GM12878 (cell line): ENCODE results near the gene SEMA3B. TPM values are rescaled to one million over a fixed set of nuclear protein-coding genes. Genes with fewer than 3 reads are reported as not detected.
A peak's percentile ranks its signal among the peaks of the same experiment; 100 is the strongest.

ENCODE experiments used
- ATAC-seq: fragments of 200-7000 bp; cut with Tn5 transposase; 3 replicates; pipeline ENCODE4 v1.9.1; 2020; ENCODE audit warnings: mild to moderate bottlenecking, moderate library complexity
- BruUV-seq: library from RNA; stranded (reverse); fragments of 400-500 nt; replicated peaks from 2 replicates; lab custom pipeline; 2021; lab: Mats Ljungman, UMichigan
- CTCF ChIA-PET: fragments of 300-600 bp; sonication (Branson Sonifier 250); formaldehyde crosslinking; extraction: SDS; loops from one replicate; lab custom pipeline; 2021; ENCODE audit warnings: inconsistent platforms; lab: Yijun Ruan, JAX
- POLR2A ChIA-PET: fragments of 350-600 bp; formaldehyde crosslinking; extraction: SDS; loops from one replicate; lab custom pipeline; 2021; ENCODE audit warnings: inconsistent platforms; lab: Charles Lee
- RAD21 ChIA-PET: fragments of 300-600 bp; sonication (Branson Sonifier 250); formaldehyde crosslinking; loops from one replicate; lab custom pipeline; 2023; ENCODE audit warnings: antibody characterized with exemption; ENCODE audit not compliant: unreplicated experiment; lab: Charles Lee
- SMC1A ChIA-PET: fragments of 300-600 bp; sonication (Branson Sonifier 250); formaldehyde crosslinking; loops from one replicate; lab custom pipeline; 2023; ENCODE audit not compliant: unreplicated experiment, uncharacterized antibody; lab: Charles Lee
- DNase-seq: peaks from one replicate; pipeline ENCODE4 v3.0.0-alpha.2; 2011; ENCODE audit warnings: low read depth, low spot score
- FAIRE-seq: peaks from 3 replicates; lab custom pipeline; 2011; peaks lifted over from hg19 to GRCh38; lab: Jason Lieb, UNC
- H2AFZ ChIP-seq: 2 replicates; pipeline ENCODE4 v1.6.0; 2011; ENCODE audit warnings: low read depth, low read length, control low read depth; ENCODE audit not compliant: control insufficient read depth
- H3K27ac ChIP-seq: 2 replicates; pipeline ENCODE4 v1.5.1; 2011; ENCODE audit warnings: control low read depth; ENCODE audit not compliant: control insufficient read depth, insufficient read depth
- H3K27me3 ChIP-seq, 2 experiments: replicated peaks in 1 of 2; 2 replicates each; pipeline versions ENCODE4 v1.6.0 to v1.6.1; 2011; ENCODE audit warnings: low read length in 1 of 2; ENCODE audit not compliant: control insufficient read depth in 2 of 2, insufficient read depth in 2 of 2
- H3K36me3 ChIP-seq, 2 experiments: 2 replicates each; pipeline ENCODE4 v1.5.1; 2011; ENCODE audit warnings: low read length in 1 of 2; ENCODE audit not compliant: control insufficient read depth in 2 of 2, insufficient read depth in 2 of 2
- H3K4me1 ChIP-seq: 2 replicates; pipeline ENCODE4 v1.6.1; 2011; ENCODE audit warnings: mild to moderate bottlenecking, low read length, moderate library complexity, mixed read lengths; ENCODE audit not compliant: control insufficient read depth, insufficient read depth
- H3K4me2 ChIP-seq: 2 replicates; pipeline ENCODE4 v1.6.0; 2011; ENCODE audit warnings: control low read depth; ENCODE audit not compliant: control insufficient read depth, insufficient read depth
- H3K4me3 ChIP-seq: fragments of 200-600 bp; sonication (generic); 2 replicates; pipeline ENCODE4 v1.5.1; 2016
- H3K79me2 ChIP-seq: 2 replicates; pipeline ENCODE4 v1.6.0; 2011; ENCODE audit warnings: low read length; ENCODE audit not compliant: control insufficient read depth, insufficient read depth
- H3K9ac ChIP-seq: 2 replicates; pipeline ENCODE4 v1.8.0; 2011; ENCODE audit warnings: low read length, control low read depth, mixed read lengths; ENCODE audit not compliant: control insufficient read depth, insufficient read depth
- H3K9me3 ChIP-seq: replicated peaks from 3 replicates; pipeline ENCODE4 v1.5.1; 2011; ENCODE audit warnings: mild to moderate bottlenecking, low read length; ENCODE audit not compliant: control insufficient read depth, insufficient read depth
- H4K20me1 ChIP-seq: 2 replicates; pipeline ENCODE4 v1.6.0; 2011; ENCODE audit not compliant: control insufficient read depth, insufficient read depth
- CREB1 ChIP-seq: IDR thresholded peaks from 2 replicates; pipeline ENCODE4 v1.6.1; 2012; ENCODE audit warnings: low read depth, mild to moderate bottlenecking, inconsistent platforms
- HDAC2 ChIP-seq: fragments of 200-600 bp; sonication (generic); IDR thresholded peaks from 2 replicates; pipeline ENCODE4 v1.6.1; 2017
- IRF4 ChIP-seq: IDR thresholded peaks from 2 replicates; pipeline ENCODE4 v1.6.1; 2011; ENCODE audit warnings: low read depth, low read length
- JUND ChIP-seq: IDR thresholded peaks from 2 replicates; pipeline ENCODE4 v1.6.1; 2012; ENCODE audit warnings: low read depth, mild to moderate bottlenecking, low read length, improper control_type of control experiment, moderate library complexity
- MEF2A ChIP-seq: IDR thresholded peaks from 2 replicates; pipeline ENCODE4 v1.6.1; 2011; ENCODE audit warnings: low read depth, mild to moderate bottlenecking, low read length, moderate library complexity; ENCODE audit not compliant: insufficient read depth
- MTA2 ChIP-seq: fragments of 450-650 bp; IDR thresholded peaks from 2 replicates; pipeline ENCODE4 v1.6.1; 2016; ENCODE audit warnings: low read depth, mild to moderate bottlenecking, moderate library complexity
- NR2C1 ChIP-seq: fragments of 450-650 bp; IDR thresholded peaks from 2 replicates; pipeline ENCODE4 v1.6.1; 2017; ENCODE audit warnings: antibody characterized with exemption, mild to moderate bottlenecking, moderate library complexity
- POLR2A ChIP-seq: IDR thresholded peaks from 2 replicates; pipeline ENCODE4 v1.6.1; 2011; ENCODE audit warnings: low read depth, mild to moderate bottlenecking, low read length
- POLR2AphosphoS2 ChIP-seq: IDR thresholded peaks from 2 replicates; pipeline ENCODE4 v1.6.1; 2011; ENCODE audit warnings: low read depth, mild to moderate bottlenecking, low read length, improper control_type of control experiment, moderate library complexity
- SMARCA5 ChIP-seq: fragments of 450-650 bp; IDR thresholded peaks from 2 replicates; pipeline ENCODE4 v1.6.1; 2017; ENCODE audit warnings: mild to moderate bottlenecking
- SMC3 ChIP-seq: IDR thresholded peaks from 2 replicates; pipeline ENCODE4 v1.6.1; 2011; ENCODE audit warnings: low read length, improper control_type of control experiment, borderline replicate concordance
- SUZ12 ChIP-seq: fragments of 200-600 bp; sonication (generic); IDR thresholded peaks from one replicate; pipeline ENCODE4 v1.6.1; 2018; ENCODE audit warnings: antibody characterized with exemption, mild to moderate bottlenecking; ENCODE audit not compliant: unreplicated experiment
- WRNIP1 ChIP-seq: IDR thresholded peaks from 2 replicates; pipeline ENCODE4 v1.6.1; 2011; ENCODE audit warnings: low read depth, low read length, improper control_type of control experiment, borderline replicate concordance
- ZNF274 ChIP-seq: IDR thresholded peaks from one replicate; pipeline ENCODE4 v1.8.0; 2011; ENCODE audit not compliant: insufficient read length, insufficient read depth
- WGBS: methylation state at CpG from one replicate; pipeline ENCODE4 v1.1.6; 2016; ENCODE audit warnings: low lambda C conversion rate; ENCODE audit not compliant: insufficient replicate concordance, insufficient coverage; ENCODE audit errors: missing lambda C conversion rate; 5-methylcytosine and 5-hydroxymethylcytosine counted together
- in situ Hi-C: fragments of 300-500 bp; cut with MboI; formaldehyde crosslinking; loops from 9 replicates; pipeline ENCODE4 v1.14.3; 2018; ENCODE audit warnings: mixed read lengths
- intact Hi-C: fragments of 100-400 bp; cut with micrococcal nuclease; formaldehyde crosslinking; loops from one replicate; pipeline ENCODE4 v1.14.2; 2022; ENCODE audit not compliant: unreplicated experiment
- polyA plus RNA-seq, 11 experiments: library from polyadenylated mRNA; depleted of rRNA in 4 of 11; unstranded in 6 of 11; stranded (reverse) in 5 of 11; fragments of >200 nt; fragmentation: Nextera tagmentation in 4 of 11; fragmentation: Illumina TruSeq in 1 of 11; extraction: Ambion mirVana in 4 of 11; extraction: Trizol in 1 of 11; gene quantifications; 1 replicate in 1 of 11; 2 replicates in 10 of 11; pipeline versions ENCODE4 v1.2.1 to v1.2.3, GENCODE V29; 2011 to 2016; ENCODE audit warnings: inconsistent platforms in 2 of 11, missing spikeins in 2 of 11, low read depth in 1 of 11
- total RNA-seq, 4 experiments: library from RNA; depleted of rRNA in 3 of 4; stranded (reverse); fragments of >200 nt in 3 of 4; fragmentation: Illumina TruSeq in 1 of 4; extraction: Trizol in 1 of 4; gene quantifications; 2 replicates each; pipeline versions ENCODE4 v1.2.1 to v1.2.3, GENCODE V29; 2013 to 2021
- TF ChIP-seq, protein P1 (sequence below): fragments of 450-650 bp; IDR thresholded peaks from 2 replicates; pipeline ENCODE4 v1.6.1; 2016; ENCODE audit warnings: mild to moderate bottlenecking
- TF ChIP-seq, protein P2 (sequence below): fragments of 450-650 bp; IDR thresholded peaks from 2 replicates; pipeline ENCODE4 v1.6.1; 2018; ENCODE audit warnings: mild to moderate bottlenecking, low read depth, moderate library complexity; ENCODE audit not compliant: partially characterized antibody
- TF ChIP-seq, protein P3 (sequence below): IDR thresholded peaks from 2 replicates; pipeline ENCODE4 v1.6.1; 2011; ENCODE audit warnings: mild to moderate bottlenecking, low read depth, low read length, moderate library complexity; ENCODE audit not compliant: insufficient replicate concordance

The SEMA3B gene
- total and polyA plus RNA-seq, 10 of the 15 experiments (the other 5 are each of a cell fraction or from before 2014, with no cell fraction given), result 0.06 to 0.59 (median 0.14) TPM; not detected in 2

DNA sequence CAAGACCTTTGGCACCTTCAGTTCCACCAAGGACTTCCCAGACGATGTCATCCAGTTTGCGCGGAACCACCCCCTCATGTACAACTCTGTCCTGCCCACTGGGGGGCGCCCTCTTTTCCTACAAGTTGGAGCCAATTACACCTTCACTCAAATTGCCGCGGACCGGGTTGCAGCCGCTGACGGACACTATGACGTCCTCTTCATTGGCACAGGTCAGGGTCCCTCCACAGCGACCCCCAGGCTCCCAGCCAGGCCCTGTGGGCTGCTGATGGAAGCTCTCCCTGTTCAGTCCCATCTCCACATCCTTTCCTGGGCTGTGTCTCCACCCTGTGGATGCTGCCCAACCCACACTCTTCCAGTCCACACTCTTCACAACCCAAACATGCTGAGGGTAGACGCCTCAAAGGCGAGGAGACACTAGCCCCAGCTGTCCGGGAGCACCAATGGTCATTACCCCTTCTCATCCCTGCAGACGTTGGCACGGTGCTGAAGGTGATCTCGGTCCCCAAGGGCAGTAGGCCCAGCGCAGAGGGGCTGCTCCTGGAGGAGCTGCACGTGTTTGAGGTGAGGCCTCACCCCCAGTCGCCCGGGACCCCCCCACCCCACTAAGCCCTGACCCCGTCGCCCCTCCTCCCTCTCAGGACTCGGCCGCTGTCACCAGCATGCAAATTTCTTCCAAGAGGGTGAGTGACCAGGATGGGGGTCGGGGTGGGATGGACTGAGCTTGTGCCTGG, 5.6 kb downstream of the SEMA3B start (continued):
- TF ChIP-seq, protein P1, sequence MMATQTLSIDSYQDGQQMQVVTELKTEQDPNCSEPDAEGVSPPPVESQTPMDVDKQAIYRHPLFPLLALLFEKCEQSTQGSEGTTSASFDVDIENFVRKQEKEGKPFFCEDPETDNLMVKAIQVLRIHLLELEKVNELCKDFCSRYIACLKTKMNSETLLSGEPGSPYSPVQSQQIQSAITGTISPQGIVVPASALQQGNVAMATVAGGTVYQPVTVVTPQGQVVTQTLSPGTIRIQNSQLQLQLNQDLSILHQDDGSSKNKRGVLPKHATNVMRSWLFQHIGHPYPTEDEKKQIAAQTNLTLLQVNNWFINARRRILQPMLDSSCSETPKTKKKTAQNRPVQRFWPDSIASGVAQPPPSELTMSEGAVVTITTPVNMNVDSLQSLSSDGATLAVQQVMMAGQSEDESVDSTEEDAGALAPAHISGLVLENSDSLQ, result peak; percentile 34
- TF ChIP-seq POLR2A (no peak), SMC3 (peak; percentile 42; the same call in 1 of the 2 replicates), CREB1 (peak; percentile 40; the same call in 1 of the 2 replicates), IRF4 (no peak)

DNA sequence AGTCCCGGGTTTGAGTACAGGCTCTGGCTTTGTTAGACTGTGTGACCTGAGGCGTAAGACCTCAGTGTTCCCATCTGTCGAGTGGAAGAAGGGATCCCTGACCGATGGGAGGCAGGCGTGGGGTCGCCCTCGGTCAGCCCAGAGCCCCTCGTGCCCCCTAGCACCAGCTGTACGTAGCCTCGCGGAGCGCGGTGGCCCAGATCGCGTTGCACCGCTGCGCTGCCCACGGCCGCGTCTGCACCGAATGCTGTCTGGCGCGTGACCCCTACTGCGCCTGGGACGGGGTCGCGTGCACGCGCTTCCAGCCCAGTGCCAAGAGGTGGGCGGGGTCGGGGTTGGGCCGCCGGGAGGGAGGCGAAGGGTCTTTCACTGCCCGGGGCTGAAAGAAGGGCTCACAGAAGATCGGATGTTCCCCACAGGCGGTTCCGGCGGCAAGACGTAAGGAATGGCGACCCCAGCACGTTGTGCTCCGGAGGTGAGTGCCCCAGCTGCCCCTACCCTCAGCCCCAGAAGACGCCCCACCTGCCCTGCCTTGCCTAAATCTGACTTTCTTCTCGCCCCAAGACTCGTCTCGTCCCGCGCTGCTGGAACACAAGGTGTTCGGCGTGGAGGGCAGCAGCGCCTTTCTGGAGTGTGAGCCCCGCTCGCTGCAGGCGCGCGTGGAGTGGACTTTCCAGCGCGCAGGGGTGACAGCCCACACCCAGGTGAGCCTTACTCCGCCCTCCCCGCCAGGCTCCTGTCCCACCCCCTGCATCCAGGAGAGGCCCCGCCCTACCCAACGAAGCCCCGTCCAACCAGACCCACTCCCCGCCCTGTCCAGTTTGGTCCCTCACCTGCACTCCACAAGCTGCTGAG, 6.4 kb downstream of the SEMA3B start:
- SMC1A ChIA-PET, result interaction anchor here (0.8 kb wide), 1 partner anchor 15 kb away, joined by 3 read pairs; no protein-coding TSS in a partner anchor
- Histone ChIP-seq H3K4me2 (no peak overlapping the region), H3K36me3 (no peaks in the 10 kb centered on the region), H3K27me3 (peaks cover 7 to 8% of the 10 kb centered on the region in 2 experiments; a peak in 3 of 4 replicates), H3K27ac (no peak overlapping the region), H3K9ac (no peak overlapping the region), H4K20me1 (no peaks in the 10 kb centered on the region), H3K4me1 (peaks cover 6% of the 10 kb centered on the region), H3K4me3 (no peak overlapping the region), H3K79me2 (no peaks in the 10 kb centered on the region), H2AFZ (no peak overlapping the region), H3K9me3 (no peaks in the 10 kb centered on the region)
- no peak for ATAC-seq
- in situ Hi-C loops (no loop called here), intact Hi-C loops (no loop called here)
- FAIRE-seq, result no peak
- DNase-seq, result no peak
- 10% methylated on average over 60 of the region's 65 CpGs for WGBS
- CTCF ChIA-PET, result interaction anchor here (1.0 to 1.4 kb wide), 6 partner anchors 13 to 50 kb away, joined by 3 to 5 read pairs (median 4); partner anchors contain the start of gene GNAI2
- no TSS peak for BruUV-seq
- RAD21 ChIA-PET, result interaction anchor here (0.6 kb wide), 3 partner anchors 46 to 336 kb away, joined by 3 to 6 read pairs (median 3); no protein-coding TSS in a partner anchor
- POLR2A ChIA-PET, result no interaction called here
- no peak for TF ChIP-seq ZNF274
- no peak for TF ChIP-seq POLR2AphosphoS2
- no peak for TF ChIP-seq WRNIP1
- TF ChIP-seq NR2C1, result no peak
- no peak for TF ChIP-seq HDAC2
- no peak for TF ChIP-seq JUND
- TF ChIP-seq, protein P2, sequence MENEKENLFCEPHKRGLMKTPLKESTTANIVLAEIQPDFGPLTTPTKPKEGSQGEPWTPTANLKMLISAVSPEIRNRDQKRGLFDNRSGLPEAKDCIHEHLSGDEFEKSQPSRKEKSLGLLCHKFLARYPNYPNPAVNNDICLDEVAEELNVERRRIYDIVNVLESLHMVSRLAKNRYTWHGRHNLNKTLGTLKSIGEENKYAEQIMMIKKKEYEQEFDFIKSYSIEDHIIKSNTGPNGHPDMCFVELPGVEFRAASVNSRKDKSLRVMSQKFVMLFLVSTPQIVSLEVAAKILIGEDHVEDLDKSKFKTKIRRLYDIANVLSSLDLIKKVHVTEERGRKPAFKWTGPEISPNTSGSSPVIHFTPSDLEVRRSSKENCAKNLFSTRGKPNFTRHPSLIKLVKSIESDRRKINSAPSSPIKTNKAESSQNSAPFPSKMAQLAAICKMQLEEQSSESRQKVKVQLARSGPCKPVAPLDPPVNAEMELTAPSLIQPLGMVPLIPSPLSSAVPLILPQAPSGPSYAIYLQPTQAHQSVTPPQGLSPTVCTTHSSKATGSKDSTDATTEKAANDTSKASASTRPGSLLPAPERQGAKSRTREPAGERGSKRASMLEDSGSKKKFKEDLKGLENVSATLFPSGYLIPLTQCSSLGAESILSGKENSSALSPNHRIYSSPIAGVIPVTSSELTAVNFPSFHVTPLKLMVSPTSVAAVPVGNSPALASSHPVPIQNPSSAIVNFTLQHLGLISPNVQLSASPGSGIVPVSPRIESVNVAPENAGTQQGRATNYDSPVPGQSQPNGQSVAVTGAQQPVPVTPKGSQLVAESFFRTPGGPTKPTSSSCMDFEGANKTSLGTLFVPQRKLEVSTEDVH, result no peak
- TF ChIP-seq SUZ12, result no peak
- TF ChIP-seq, protein P3, sequence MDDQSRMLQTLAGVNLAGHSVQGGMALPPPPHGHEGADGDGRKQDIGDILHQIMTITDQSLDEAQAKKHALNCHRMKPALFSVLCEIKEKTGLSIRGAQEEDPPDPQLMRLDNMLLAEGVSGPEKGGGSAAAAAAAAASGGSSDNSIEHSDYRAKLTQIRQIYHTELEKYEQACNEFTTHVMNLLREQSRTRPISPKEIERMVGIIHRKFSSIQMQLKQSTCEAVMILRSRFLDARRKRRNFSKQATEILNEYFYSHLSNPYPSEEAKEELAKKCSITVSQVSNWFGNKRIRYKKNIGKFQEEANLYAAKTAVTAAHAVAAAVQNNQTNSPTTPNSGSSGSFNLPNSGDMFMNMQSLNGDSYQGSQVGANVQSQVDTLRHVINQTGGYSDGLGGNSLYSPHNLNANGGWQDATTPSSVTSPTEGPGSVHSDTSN, result no peak
- TF ChIP-seq MTA2, result no peak
- TF ChIP-seq MEF2A, result no peak
- no peak for TF ChIP-seq IRF4
- no peak for TF ChIP-seq SMARCA5
